Activated CD4-positive, alpha-beta T cell treated with anti-CD3 and anti-CD28 coated beads for 36 hours (primary cell): ENCODE data around the gene PSG5. TPM values are rescaled to one million over a fixed set of nuclear protein-coding genes. Genes with fewer than 3 reads are reported as not detected.
"Not testable (repeated sequence)": the region's sequence is repeated elsewhere in the genome, so short reads cannot be mapped to it uniquely, and the experiment has no call there.

Experiments used
- ATAC-seq: fragments of 200-7000 bp; cut with Tn5 transposase; one replicate; pipeline ENCODE4 v1.10.0; 2021; ENCODE audit warnings: mild to moderate bottlenecking, moderate library complexity
- CTCF ChIA-PET: fragments of 350-600 bp; sonication (Branson Sonifier 250); formaldehyde crosslinking; loops from one replicate; lab custom pipeline; 2021; ENCODE audit warnings: antibody characterized with exemption; lab: Charles Lee
- POLR2A ChIA-PET: fragments of 350-600 bp; sonication (Branson Sonifier 250); formaldehyde crosslinking; loops from one replicate; lab custom pipeline; 2021; ENCODE audit warnings: antibody characterized with exemption, inconsistent platforms; lab: Charles Lee
- DNase-seq: peaks from one replicate; pipeline ENCODE4 v3.0.0-alpha.2; 2020
- H3K27ac Mint-ChIP-seq: one replicate; pipeline ENCODE4 v1.8.0; 2021; ENCODE audit warnings: mixed read lengths
- H3K27me3 Mint-ChIP-seq: one replicate; pipeline ENCODE4 v1.8.0; 2021; ENCODE audit warnings: mixed read lengths
- H3K36me3 Mint-ChIP-seq: one replicate; pipeline ENCODE4 v1.8.0; 2021; ENCODE audit warnings: low read depth, mixed read lengths
- H3K4me1 Mint-ChIP-seq: one replicate; pipeline ENCODE4 v1.8.0; 2021; ENCODE audit warnings: mixed read lengths
- H3K4me3 Mint-ChIP-seq: one replicate; pipeline ENCODE4 v1.8.0; 2021; ENCODE audit warnings: mild to moderate bottlenecking, moderate library complexity, mixed read lengths
- H3K9me3 Mint-ChIP-seq: one replicate; pipeline ENCODE4 v1.8.0; 2021; ENCODE audit warnings: low read depth, mixed read lengths
- intact Hi-C, 2 experiments: fragments of 100-400 bp; cut with DNase I in 1 of 2; cut with micrococcal nuclease in 1 of 2; formaldehyde crosslinking; loops; one replicate each; pipeline versions ENCODE4 v1.14.2 to v1.15.1; 2022 to 2024; cut with DNase I, micrococcal nuclease
- total RNA-seq, 2 experiments: library from RNA; stranded (reverse); gene quantifications; one replicate each; pipeline ENCODE4 v1.2.3, GENCODE V29; 2021

Gene PSG5
- not detected for total RNA-seq

DNA sequence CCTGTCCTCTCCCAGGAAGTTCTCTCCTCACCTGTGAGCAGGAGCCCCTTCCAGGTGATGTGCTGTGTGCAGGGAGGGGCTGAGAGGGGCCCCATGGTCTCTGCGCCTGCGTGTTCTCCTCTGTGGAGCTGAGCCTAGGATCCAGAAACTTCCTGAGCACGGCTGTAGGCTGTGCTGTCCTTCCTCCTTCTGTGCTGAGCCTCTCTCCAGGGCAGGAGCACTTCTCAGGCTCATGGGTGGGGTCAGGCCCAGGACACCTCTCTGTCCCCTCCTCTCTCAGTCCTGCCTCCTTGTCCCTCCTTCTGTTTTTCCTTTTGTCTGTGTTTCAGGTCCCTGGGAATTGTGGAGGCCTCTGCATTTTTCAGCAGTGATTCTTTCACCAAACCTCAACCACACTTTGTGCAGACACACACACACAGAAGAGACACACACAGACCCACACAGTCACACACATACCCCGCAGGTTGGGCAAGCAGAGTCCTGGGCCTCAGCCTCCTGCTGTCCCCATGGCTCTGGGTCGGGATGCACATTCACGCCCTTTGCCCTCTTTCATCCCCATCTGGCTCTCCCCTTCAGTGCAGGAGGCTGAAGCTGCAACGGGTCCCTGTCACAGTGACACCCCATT, at the start of gene PSG5:
Gene PSG5, minus strand, starts transcription at position 226 of the 625 bp plus-strand sequence. Its CDS starts 131 bp downstream, at position 95.
- peaks cover 16% of the 10 kb centered on the region for H3K27me3 Mint-ChIP-seq
- H3K4me3 Mint-ChIP-seq, POLR2A ChIA-PET, intact Hi-C loops, H3K4me1 Mint-ChIP-seq, ATAC-seq, DNase-seq, CTCF ChIA-PET, H3K36me3 Mint-ChIP-seq, H3K9me3 Mint-ChIP-seq, H3K27ac Mint-ChIP-seq: not testable (repeated sequence)

DNA sequence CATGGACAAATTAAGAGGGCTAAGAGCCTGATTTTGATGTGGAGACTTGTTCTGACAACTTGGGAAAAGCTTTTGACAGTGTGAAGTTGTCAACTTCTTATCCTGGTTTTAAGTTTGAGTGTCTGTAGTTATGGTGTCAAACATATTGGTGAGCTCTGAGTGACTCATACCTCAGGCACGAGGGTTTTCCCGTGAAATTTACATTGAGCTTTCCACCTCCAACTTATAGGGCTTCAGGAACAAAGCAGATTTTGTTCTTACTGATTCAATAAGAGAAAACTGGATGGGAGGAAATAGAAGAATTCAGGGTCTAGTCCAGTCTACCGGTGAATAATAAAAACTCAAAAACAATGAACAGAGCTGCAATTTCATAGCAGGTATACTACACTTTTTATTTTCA, 49.4 kb upstream of the PSG5 start:
- POLR2A ChIA-PET, H3K36me3 Mint-ChIP-seq, H3K27me3 Mint-ChIP-seq, H3K4me3 Mint-ChIP-seq, H3K4me1 Mint-ChIP-seq, H3K27ac Mint-ChIP-seq, ATAC-seq, DNase-seq, intact Hi-C loops, CTCF ChIA-PET: not testable (repeated sequence)
- H3K9me3 Mint-ChIP-seq: peaks cover 24% of the 10 kb centered on the region

DNA sequence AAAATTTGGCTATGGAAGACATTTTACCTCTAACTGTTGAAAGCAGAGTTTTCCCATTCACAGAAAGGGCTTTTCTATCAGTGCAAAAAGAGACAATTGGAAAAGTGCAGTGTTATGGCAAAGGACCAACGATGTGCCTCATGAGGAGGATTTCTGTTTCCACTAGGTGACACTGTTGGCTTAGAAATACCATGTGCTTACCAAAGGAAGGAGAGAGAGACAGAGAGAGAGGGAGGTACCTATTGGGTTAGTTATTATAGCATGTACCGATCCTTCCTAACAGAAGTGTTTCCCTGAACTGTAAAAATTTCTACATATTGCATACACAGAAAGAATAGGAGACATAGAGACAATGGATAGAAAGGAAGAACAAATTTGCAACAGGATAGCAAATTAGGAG, 43.0 kb upstream of the PSG5 start:
- Mint-ChIP-seq H3K4me1 (no peaks in the 10 kb centered on the region), H3K9me3 (peaks cover 48% of the 10 kb centered on the region), H3K36me3 (peaks cover 7% of the 10 kb centered on the region), H3K27ac (no peak overlapping the region), H3K27me3 (peaks cover 4% of the 10 kb centered on the region), H3K4me3 (no peak overlapping the region)
- CTCF ChIA-PET: no interaction called here
- DNase-seq (no peak), ATAC-seq (no peak)
- intact Hi-C loops: no loop called here
- POLR2A ChIA-PET: no interaction called here

DNA sequence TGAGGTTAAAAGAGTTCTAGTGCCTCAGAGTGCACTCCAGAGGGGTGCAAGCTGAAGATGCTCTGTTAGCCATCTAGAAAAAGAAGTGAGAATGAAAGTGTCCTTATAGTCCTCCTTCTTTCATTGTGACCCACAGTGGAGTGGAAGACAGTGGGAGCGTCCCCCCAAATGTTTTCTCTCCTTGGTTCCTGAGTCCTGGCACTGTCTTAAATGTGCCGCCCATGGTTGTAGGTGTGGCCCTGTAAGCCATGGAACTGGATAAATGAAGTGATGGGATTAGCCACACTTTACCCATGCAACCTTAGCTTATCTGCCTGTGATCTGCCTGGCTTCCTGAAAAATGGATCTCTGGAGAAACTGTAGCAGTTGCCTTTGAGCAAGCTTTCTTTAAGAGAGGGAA, 42.4 kb upstream of the PSG5 start:
- H3K27me3 Mint-ChIP-seq, ATAC-seq, POLR2A ChIA-PET, H3K27ac Mint-ChIP-seq, intact Hi-C loops, H3K36me3 Mint-ChIP-seq, H3K4me1 Mint-ChIP-seq, CTCF ChIA-PET, H3K4me3 Mint-ChIP-seq: not testable (repeated sequence)
- DNase-seq: peak; percentile 13
- H3K9me3 Mint-ChIP-seq: peaks cover 47% of the 10 kb centered on the region

DNA sequence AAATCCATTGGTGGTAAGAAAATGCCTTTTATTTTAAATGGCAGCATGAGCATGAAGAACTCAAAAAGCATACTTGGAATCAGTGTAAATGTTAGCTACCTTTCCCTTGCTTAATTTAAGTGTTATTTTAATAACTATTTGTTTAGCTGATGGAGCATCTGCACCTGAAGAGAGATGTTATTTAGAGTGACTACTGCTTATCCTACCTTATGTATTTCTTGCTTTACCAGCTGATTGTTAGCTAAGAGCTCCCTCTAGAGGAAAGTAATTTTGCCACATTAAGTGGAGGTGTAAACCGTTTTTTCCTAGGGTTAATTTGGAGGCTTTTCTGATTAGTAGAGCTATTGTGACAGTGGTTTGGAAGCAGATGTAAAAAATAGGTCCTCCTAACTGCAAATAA, 40.6 kb upstream of the PSG5 start:
- intact Hi-C loops, H3K4me3 Mint-ChIP-seq, ATAC-seq, CTCF ChIA-PET, H3K4me1 Mint-ChIP-seq, H3K27ac Mint-ChIP-seq, H3K27me3 Mint-ChIP-seq, DNase-seq, POLR2A ChIA-PET, H3K36me3 Mint-ChIP-seq: not testable (repeated sequence)
- H3K9me3 Mint-ChIP-seq: peaks cover 44% of the 10 kb centered on the region

DNA sequence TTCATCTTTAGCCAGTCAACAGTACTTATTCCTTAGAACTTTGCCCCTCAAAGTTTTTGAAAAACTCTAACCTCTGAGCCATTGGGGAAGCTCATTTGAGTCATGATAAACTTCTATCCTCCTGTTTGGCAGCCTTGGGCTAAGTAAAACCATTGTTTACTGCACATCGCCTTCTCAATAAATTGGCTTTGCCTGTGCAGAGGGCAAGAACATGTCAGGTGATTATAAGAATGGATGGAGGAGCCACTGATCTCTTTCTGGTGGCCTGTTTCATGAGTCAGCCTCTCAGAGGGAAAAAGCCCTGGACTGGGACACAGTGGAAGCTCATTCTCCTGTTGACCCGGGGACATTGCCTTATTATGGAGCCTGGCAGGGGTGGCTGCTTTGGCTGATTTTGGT, 38.5 kb upstream of the PSG5 start:
- ATAC-seq (no peak), DNase-seq (no peak)
- ChIA-PET POLR2A (no interaction called here), CTCF (no interaction called here)
- intact Hi-C loops: no loop called here
- no peak overlapping the region for H3K4me3 Mint-ChIP-seq
- H3K27ac Mint-ChIP-seq: no peak overlapping the region
- H3K27me3 Mint-ChIP-seq: peaks cover 2% of the 10 kb centered on the region
- peaks cover 7% of the 10 kb centered on the region for H3K36me3 Mint-ChIP-seq
- H3K4me1 Mint-ChIP-seq: no peaks in the 10 kb centered on the region
- H3K9me3 Mint-ChIP-seq: peaks cover 44% of the 10 kb centered on the region

DNA sequence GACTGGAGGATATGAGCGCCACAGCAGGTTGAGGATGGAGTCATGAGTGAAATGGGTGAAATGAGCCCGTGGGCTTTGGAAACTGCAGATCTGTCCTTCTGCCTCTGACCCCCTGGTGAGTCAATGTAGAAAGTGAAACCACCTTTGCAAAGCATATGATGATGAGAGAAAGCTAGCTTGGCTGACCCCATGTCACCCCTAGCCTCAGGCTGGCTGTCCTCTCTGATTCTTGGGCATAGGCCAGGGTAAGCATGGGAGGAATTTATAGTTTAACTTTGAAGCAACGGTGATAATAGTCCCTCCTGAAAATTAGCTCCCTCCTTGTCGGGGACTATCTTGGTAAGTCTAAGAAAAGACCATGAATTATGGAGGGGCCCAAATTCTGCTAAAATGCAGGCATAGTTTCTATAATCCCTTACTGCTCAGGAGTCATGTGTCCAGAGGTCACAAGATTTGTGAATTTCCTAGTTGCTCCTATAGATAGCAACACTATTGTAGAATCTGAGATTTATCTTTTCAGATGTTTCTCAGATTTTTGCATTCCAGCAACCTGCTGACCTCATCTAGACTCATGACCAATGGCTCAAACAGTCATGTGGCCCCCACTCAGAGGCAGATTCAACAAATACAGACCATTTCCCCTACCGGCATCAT, 38.0 kb upstream of the PSG5 start:
- DNase-seq, H3K4me1 Mint-ChIP-seq, POLR2A ChIA-PET, CTCF ChIA-PET, H3K4me3 Mint-ChIP-seq, H3K27me3 Mint-ChIP-seq, H3K36me3 Mint-ChIP-seq, H3K27ac Mint-ChIP-seq, intact Hi-C loops, ATAC-seq: not testable (repeated sequence)
- H3K9me3 Mint-ChIP-seq: peaks cover 41% of the 10 kb centered on the region

DNA sequence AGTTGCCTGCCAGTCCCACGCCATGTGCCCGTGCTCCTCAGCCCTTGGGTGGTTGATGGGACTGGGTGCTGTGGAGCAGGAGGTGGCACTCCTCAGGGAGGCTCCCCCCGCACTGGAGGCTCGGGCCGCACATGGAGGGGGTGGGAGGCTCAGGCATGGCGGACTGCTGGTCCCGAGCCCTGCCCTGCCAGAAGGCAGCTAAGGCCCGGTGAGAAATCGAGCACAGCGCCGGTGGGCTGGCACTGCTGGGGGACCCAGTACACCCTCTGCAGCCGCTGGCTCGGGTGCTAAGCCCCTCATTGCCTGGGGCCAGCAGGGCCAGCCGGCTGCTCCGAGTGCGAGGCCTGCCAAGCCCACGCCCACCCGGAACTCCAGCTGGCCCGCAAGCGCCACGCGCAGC, 35.6 kb upstream of the PSG5 start:
- H3K27me3 Mint-ChIP-seq, ATAC-seq, H3K4me1 Mint-ChIP-seq, POLR2A ChIA-PET, H3K36me3 Mint-ChIP-seq, intact Hi-C loops, H3K27ac Mint-ChIP-seq, DNase-seq, H3K4me3 Mint-ChIP-seq, CTCF ChIA-PET: not testable (repeated sequence)
- H3K9me3 Mint-ChIP-seq: peaks cover 29% of the 10 kb centered on the region

DNA sequence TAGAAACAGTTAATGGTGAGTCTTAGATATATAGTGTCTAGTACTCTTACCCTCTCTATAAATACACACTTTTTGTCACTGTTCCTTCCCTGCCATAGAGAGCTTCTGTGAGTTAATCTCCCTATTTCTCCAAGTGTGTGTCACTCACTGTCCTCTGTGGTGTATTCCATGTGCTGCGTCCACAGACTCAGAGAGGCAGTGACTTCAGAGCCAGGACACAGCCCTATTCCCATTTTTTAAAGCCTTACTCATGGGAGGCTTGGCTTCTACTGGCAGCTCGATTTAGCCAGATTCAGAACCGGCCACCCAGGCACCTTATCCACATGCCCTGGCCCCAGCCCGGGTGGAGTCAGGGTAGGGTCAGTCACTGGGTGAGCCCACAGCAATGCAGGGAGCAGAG, 32.8 kb upstream of the PSG5 start:
- POLR2A ChIA-PET, H3K4me3 Mint-ChIP-seq, ATAC-seq, H3K27ac Mint-ChIP-seq, DNase-seq, CTCF ChIA-PET, H3K4me1 Mint-ChIP-seq, intact Hi-C loops, H3K36me3 Mint-ChIP-seq: not testable (repeated sequence)
- peaks cover 11% of the 10 kb centered on the region for H3K9me3 Mint-ChIP-seq
- peaks cover 11% of the 10 kb centered on the region for H3K27me3 Mint-ChIP-seq

DNA sequence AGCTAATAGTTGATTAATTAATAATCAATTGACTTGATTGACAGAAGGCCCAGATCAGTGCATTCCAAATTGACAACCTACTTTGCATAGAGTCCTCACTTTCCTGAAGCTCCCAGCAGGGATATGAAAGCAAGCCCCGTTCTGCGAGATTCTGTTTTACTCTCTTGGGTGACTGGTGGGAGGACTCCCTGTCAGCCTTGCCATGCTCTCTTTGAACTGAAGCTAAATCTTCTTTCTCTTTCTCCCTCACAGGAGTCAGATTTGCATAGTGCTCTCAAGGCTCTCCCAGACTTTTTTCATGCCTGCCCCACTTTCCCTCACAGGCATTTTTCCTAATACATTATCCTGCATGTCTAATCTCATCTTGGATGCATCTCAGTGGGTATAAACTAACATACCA, 29.5 kb upstream of the PSG5 start:
- H3K4me3 Mint-ChIP-seq, H3K36me3 Mint-ChIP-seq, H3K27ac Mint-ChIP-seq, H3K4me1 Mint-ChIP-seq, intact Hi-C loops, H3K9me3 Mint-ChIP-seq, POLR2A ChIA-PET, ATAC-seq, DNase-seq, H3K27me3 Mint-ChIP-seq: not testable (repeated sequence)
- CTCF ChIA-PET: interaction anchor here (0.6 kb wide), 1 partner anchor 13 kb away, joined by 3 read pairs; no protein-coding TSS in a partner anchor

DNA sequence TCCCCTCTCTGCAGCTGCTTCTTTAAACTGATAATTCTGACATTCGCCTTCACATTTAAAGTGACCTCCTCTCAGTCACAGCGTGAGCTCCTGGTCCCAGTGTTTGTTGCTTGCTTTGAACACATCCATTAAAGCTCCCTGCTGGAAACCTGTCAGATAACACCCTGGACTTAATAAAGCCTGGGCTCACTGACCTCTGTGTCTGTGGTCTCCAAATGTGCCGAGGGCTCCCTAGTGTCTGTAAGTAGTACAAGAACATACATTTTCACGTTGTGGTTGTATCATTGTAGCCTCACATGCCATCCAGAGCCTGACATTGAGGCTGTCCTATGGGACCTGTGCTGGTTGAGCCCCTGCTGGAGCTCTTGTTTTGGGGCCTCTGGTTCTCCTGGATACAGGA, 21.7 kb upstream of the PSG5 start:
- Mint-ChIP-seq H3K27me3 (peaks cover 6% of the 10 kb centered on the region), H3K36me3 (no peaks in the 10 kb centered on the region), H3K27ac (no peak overlapping the region), H3K9me3 (no peaks in the 10 kb centered on the region), H3K4me1 (no peaks in the 10 kb centered on the region), H3K4me3 (no peak overlapping the region)
- DNase-seq (no peak), ATAC-seq (no peak)
- ChIA-PET POLR2A (no interaction called here), CTCF (no interaction called here)
- intact Hi-C loops: no loop called here

DNA sequence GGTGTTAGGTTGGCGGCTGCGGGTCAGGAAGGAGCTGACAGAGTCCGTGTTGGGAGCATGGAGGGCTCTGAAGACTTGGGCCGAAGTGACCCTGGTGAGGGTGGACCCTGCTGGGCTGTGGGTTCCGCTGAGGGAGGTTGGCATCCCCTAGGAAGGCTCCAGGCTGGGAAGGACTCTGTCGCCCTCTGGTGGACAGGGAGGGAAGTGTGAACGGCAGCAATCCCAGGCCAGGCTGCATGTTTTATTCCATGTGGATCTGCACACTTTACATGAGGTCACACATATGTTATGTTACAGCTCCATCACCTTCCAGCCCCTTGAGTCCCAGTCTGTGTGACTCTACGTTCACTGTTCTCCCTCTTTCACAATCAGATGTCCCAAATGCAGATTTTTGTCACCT, 20.8 kb upstream of the PSG5 start:
- H3K27me3 Mint-ChIP-seq, intact Hi-C loops, H3K9me3 Mint-ChIP-seq, CTCF ChIA-PET, H3K27ac Mint-ChIP-seq, DNase-seq, H3K4me1 Mint-ChIP-seq, H3K36me3 Mint-ChIP-seq, H3K4me3 Mint-ChIP-seq, ATAC-seq, POLR2A ChIA-PET: not testable (repeated sequence)
